ENCODE data around the gene HNF4A.
"Not testable (repeated sequence)": the region's sequence is repeated elsewhere in the genome, so short reads cannot be mapped to it uniquely, and the experiment has no call there.

Gene HNF4A

GRCh38 chr20:44345147-44345546 lies 10.4 kb upstream of the HNF4A start:
- in situ Hi-C loops (cut with MboI; ENCODE audit: low sequenced_read_pairs), result no loop called here

- in situ Hi-C loops (cut with MboI; ENCODE audit: low sequenced_read_pairs), result not testable (repeated sequence)
These were observed 9.6 kb upstream of the HNF4A start for GRCh38 chr20:44345941-44346340.

GRCh38 chr20:44348168-44348659 lies 7.3 kb upstream of the HNF4A start:
- in situ Hi-C loops (cut with MboI; ENCODE audit: low sequenced_read_pairs), result no loop called here

- in situ Hi-C loops (cut with MboI; ENCODE audit: low sequenced_read_pairs), result no loop called here
These were observed 6.2 kb upstream of the HNF4A start for GRCh38 chr20:44349349-44349748.

- in situ Hi-C loops (cut with MboI; ENCODE audit: low sequenced_read_pairs), result no loop called here
These were observed 4.9 kb upstream of the HNF4A start for GRCh38 chr20:44350567-44350966.

- in situ Hi-C loops (cut with MboI; ENCODE audit: low sequenced_read_pairs), result no loop called here
These were observed 461 bp upstream of the HNF4A start for GRCh38 chr20:44354979-44355497.

GRCh38 chr20:44356353-44356723 lies 839 bp downstream of the HNF4A start:
- in situ Hi-C loops (cut with MboI; ENCODE audit: low sequenced_read_pairs), result no loop called here

GRCh38 chr20:44357020-44357419 lies 1.5 kb downstream of the HNF4A start:
- in situ Hi-C loops (cut with MboI; ENCODE audit: low sequenced_read_pairs), result no loop called here

- in situ Hi-C loops (cut with MboI; ENCODE audit: low sequenced_read_pairs), result no loop called here
These were observed 2.1 kb downstream of the HNF4A start for GRCh38 chr20:44357555-44358125.

- in situ Hi-C loops (cut with MboI; ENCODE audit: low sequenced_read_pairs), result no loop called here
These were observed 3.3 kb downstream of the HNF4A start for GRCh38 chr20:44358776-44359175.

GRCh38 chr20:44360221-44360620 lies 4.7 kb downstream of the HNF4A start:
- in situ Hi-C loops (cut with MboI; ENCODE audit: low sequenced_read_pairs), result no loop called here

GRCh38 chr20:44361021-44361420 lies 5.5 kb downstream of the HNF4A start:
- in situ Hi-C loops (cut with MboI; ENCODE audit: low sequenced_read_pairs), result no loop called here

GRCh38 chr20:44362466-44362940 lies 7.0 kb downstream of the HNF4A start:
- in situ Hi-C loops (cut with MboI; ENCODE audit: low sequenced_read_pairs), result no loop called here

GRCh38 chr20:44364068-44364467 lies 8.6 kb downstream of the HNF4A start:
- in situ Hi-C loops (cut with MboI; ENCODE audit: low sequenced_read_pairs), result no loop called here

GRCh38 chr20:44364780-44365179 lies 9.3 kb downstream of the HNF4A start:
- in situ Hi-C loops (cut with MboI; ENCODE audit: low sequenced_read_pairs), result no loop called here

GRCh38 chr20:44367746-44368145 lies 12.2 kb downstream of the HNF4A start:
- in situ Hi-C loops (cut with MboI; ENCODE audit: low sequenced_read_pairs), result no loop called here

GRCh38 chr20:44370639-44371218 lies 15.2 kb downstream of the HNF4A start:
- in situ Hi-C loops (cut with MboI; ENCODE audit: low sequenced_read_pairs), result no loop called here

GRCh38 chr20:44382641-44383040 lies 27.1 kb downstream of the HNF4A start:
- in situ Hi-C loops (cut with MboI; ENCODE audit: low sequenced_read_pairs), result no loop called here

- in situ Hi-C loops (cut with MboI; ENCODE audit: low sequenced_read_pairs), result no loop called here
These were observed 29.0 kb downstream of the HNF4A start for GRCh38 chr20:44384423-44385027.

- in situ Hi-C loops (cut with MboI; ENCODE audit: low sequenced_read_pairs), result no loop called here
These were observed 33.0 kb downstream of the HNF4A start for GRCh38 chr20:44388466-44389023.

GRCh38 chr20:44389871-44390270 lies 34.4 kb downstream of the HNF4A start:
- in situ Hi-C loops (cut with MboI; ENCODE audit: low sequenced_read_pairs), result loop anchor here (10.0 kb wide), 1 partner anchor 225 kb away; no protein-coding TSS in a partner anchor

GRCh38 chr20:44390280-44390679 lies 34.8 kb downstream of the HNF4A start:
- in situ Hi-C loops (cut with MboI; ENCODE audit: low sequenced_read_pairs), result loop anchor here (10.0 kb wide), 1 partner anchor 225 kb away; no protein-coding TSS in a partner anchor
